HepG2 (cell line): ENCODE measurements around the gene RAPGEF2. TPM values are rescaled to one million over a fixed set of nuclear protein-coding genes. Genes with fewer than 3 reads are reported as not detected.
A peak's percentile ranks its signal among the peaks of the same experiment; 100 is the strongest.

Source experiments
- ADNP ChIP-seq: sonication (generic); formaldehyde crosslinking; IDR thresholded peaks from 2 replicates; pipeline ENCODE4 v1.4.0; 2020; ENCODE audit warnings: missing genetic modification reagents
- ARNTL ChIP-seq: sonication (generic); formaldehyde crosslinking; IDR thresholded peaks from 2 replicates; pipeline ENCODE4 v1.4.0; 2020; ENCODE audit warnings: mild to moderate bottlenecking, missing genetic modification reagents
- ATF7 ChIP-seq, 2 experiments: fragments of 450-650 bp in 1 of 2; sonication (generic) in 1 of 2; formaldehyde crosslinking in 1 of 2; IDR thresholded peaks; 2 replicates each; pipeline versions ENCODE4 v1.4.0 to v1.6.1; 2016 to 2020; ENCODE audit warnings: antibody characterized with exemption in 1 of 2, mild to moderate bottlenecking in 1 of 2, missing genetic modification reagents in 1 of 2
- CBX5 ChIP-seq: sonication (generic); formaldehyde crosslinking; IDR thresholded peaks from 2 replicates; pipeline ENCODE4 v1.4.0; 2020; ENCODE audit warnings: missing genetic modification reagents, borderline replicate concordance
- CEBPB ChIP-seq: IDR thresholded peaks from 2 replicates; pipeline ENCODE4 v1.6.1; 2011; ENCODE audit warnings: low read depth, low read length, improper control_type of control experiment, borderline replicate concordance
- EED ChIP-seq: sonication (generic); formaldehyde crosslinking; IDR thresholded peaks from 2 replicates; pipeline ENCODE4 v1.5.0; 2020; ENCODE audit warnings: mild to moderate bottlenecking, missing genetic modification reagents
- HOMEZ ChIP-seq: IDR thresholded peaks from 2 replicates; pipeline ENCODE4 v1.6.1; 2016; ENCODE audit warnings: low read depth
- IRF2 ChIP-seq: IDR thresholded peaks from 2 replicates; pipeline ENCODE4 v1.6.1; 2018; ENCODE audit warnings: missing genetic modification reagents, missing compliant biosample characterization
- KDM3A ChIP-seq: IDR thresholded peaks from 2 replicates; pipeline ENCODE4 v1.6.1; 2018; ENCODE audit warnings: low read depth, missing compliant biosample characterization
- MYNN ChIP-seq: sonication (generic); formaldehyde crosslinking; IDR thresholded peaks from 2 replicates; pipeline ENCODE4 v1.4.0; 2020; ENCODE audit warnings: mild to moderate bottlenecking, low read depth, missing genetic modification reagents
- RAD21 ChIP-seq: fragments of 450-650 bp; formaldehyde crosslinking; IDR thresholded peaks from 2 replicates; pipeline ENCODE4 v1.5.0; 2020; ENCODE audit warnings: mild to moderate bottlenecking
- STAG1 ChIP-seq: sonication (generic); formaldehyde crosslinking; IDR thresholded peaks from 2 replicates; pipeline ENCODE4 v1.4.0; 2020; ENCODE audit warnings: missing genetic modification reagents
- ZNF30 ChIP-seq: sonication (generic); formaldehyde crosslinking; IDR thresholded peaks from 2 replicates; pipeline ENCODE4 v1.5.0; 2020; ENCODE audit warnings: mild to moderate bottlenecking, missing genetic modification reagents
- polyA plus RNA-seq, 8 experiments: library from polyadenylated mRNA; depleted of rRNA in 3 of 8; stranded (reverse) in 7 of 8; unstranded in 1 of 8; fragments of >200 nt; fragmentation: Illumina TruSeq in 4 of 8; extraction: Trizol in 4 of 8; gene quantifications; 2 replicates each; pipeline versions ENCODE4 v1.2.1 to v1.2.3, GENCODE V29; 2011 to 2016; ENCODE audit warnings: low read depth in 4 of 8, missing spikeins in 1 of 8, mixed read lengths in 1 of 8; ENCODE audit not compliant: insufficient read depth in 1 of 8
- total RNA-seq, 5 experiments: library from RNA; depleted of rRNA; stranded (reverse); fragments of >200 nt; fragmentation: Illumina TruSeq; extraction: Trizol; gene quantifications; 2 replicates each; pipeline ENCODE4 v1.2.3, GENCODE V29; 2016; ENCODE audit warnings: low read depth in 1 of 5
- TF ChIP-seq, protein P1 (sequence below): sonication (generic); formaldehyde crosslinking; IDR thresholded peaks from 2 replicates; pipeline ENCODE4 v1.4.0; 2020; ENCODE audit warnings: missing genetic modification reagents
- TF ChIP-seq, protein P2 (sequence below): sonication (generic); formaldehyde crosslinking; conservative IDR thresholded peaks from 2 replicates; pipeline ENCODE4 v1.4.0; 2020; ENCODE audit warnings: mild to moderate bottlenecking, missing genetic modification reagents, moderate library complexity
- TF ChIP-seq, protein P3 (sequence below): sonication (generic); formaldehyde crosslinking; IDR thresholded peaks from 2 replicates; pipeline ENCODE4 v1.4.0; 2020; ENCODE audit warnings: missing genetic modification reagents

The RAPGEF2 gene
- total and polyA plus RNA-seq, 2 of the 13 experiments (the other 11 are each of a cell fraction or from before 2014, with no cell fraction given), result 19.2 to 23.0 TPM

GRCh38 chr4:159175085-159175988 is 72.5 kb downstream of the RAPGEF2 start (continued):
- TF ChIP-seq, protein P1, sequence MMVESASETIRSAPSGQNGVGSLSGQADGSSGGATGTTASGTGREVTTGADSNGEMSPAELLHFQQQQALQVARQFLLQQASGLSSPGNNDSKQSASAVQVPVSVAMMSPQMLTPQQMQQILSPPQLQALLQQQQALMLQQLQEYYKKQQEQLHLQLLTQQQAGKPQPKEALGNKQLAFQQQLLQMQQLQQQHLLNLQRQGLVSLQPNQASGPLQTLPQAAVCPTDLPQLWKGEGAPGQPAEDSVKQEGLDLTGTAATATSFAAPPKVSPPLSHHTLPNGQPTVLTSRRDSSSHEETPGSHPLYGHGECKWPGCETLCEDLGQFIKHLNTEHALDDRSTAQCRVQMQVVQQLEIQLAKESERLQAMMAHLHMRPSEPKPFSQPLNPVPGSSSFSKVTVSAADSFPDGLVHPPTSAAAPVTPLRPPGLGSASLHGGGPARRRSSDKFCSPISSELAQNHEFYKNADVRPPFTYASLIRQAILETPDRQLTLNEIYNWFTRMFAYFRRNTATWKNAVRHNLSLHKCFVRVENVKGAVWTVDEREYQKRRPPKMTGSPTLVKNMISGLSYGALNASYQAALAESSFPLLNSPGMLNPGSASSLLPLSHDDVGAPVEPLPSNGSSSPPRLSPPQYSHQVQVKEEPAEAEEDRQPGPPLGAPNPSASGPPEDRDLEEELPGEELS (CRISPR knock-in tag), result peak; percentile 53; the same call in 1 of the 2 replicates
- TF ChIP-seq CBX5 (CRISPR knock-in tag) (peak; percentile 30; the same call in 1 of the 2 replicates), ADNP (CRISPR knock-in tag) (no peak), HOMEZ (CRISPR knock-in tag) (0 out of 2 replicates have a peak, but pooled peaks have one; percentile 30), RAD21 (CRISPR knock-in tag) (peak; percentile 76), CEBPB (peak; percentile 54; the same call in 1 of the 2 replicates), IRF2 (CRISPR knock-in tag) (peak; percentile 41; the same call in 1 of the 2 replicates), MYNN (CRISPR knock-in tag) (no peak), STAG1 (CRISPR knock-in tag) (peak; percentile 89), KDM3A (CRISPR knock-in tag) (no peak), EED (CRISPR knock-in tag) (no peak), ATF7 (IDR thresholded peaks at IDR 0.05) (peak; percentile 33; the same call in 1 of the 2 replicates), ATF7 (CRISPR knock-in tag; IDR thresholded peaks at IDR 0.05) (no peak), ARNTL (CRISPR knock-in tag) (no peak), ZNF30 (CRISPR knock-in tag) (no peak)
- TF ChIP-seq, protein P2, sequence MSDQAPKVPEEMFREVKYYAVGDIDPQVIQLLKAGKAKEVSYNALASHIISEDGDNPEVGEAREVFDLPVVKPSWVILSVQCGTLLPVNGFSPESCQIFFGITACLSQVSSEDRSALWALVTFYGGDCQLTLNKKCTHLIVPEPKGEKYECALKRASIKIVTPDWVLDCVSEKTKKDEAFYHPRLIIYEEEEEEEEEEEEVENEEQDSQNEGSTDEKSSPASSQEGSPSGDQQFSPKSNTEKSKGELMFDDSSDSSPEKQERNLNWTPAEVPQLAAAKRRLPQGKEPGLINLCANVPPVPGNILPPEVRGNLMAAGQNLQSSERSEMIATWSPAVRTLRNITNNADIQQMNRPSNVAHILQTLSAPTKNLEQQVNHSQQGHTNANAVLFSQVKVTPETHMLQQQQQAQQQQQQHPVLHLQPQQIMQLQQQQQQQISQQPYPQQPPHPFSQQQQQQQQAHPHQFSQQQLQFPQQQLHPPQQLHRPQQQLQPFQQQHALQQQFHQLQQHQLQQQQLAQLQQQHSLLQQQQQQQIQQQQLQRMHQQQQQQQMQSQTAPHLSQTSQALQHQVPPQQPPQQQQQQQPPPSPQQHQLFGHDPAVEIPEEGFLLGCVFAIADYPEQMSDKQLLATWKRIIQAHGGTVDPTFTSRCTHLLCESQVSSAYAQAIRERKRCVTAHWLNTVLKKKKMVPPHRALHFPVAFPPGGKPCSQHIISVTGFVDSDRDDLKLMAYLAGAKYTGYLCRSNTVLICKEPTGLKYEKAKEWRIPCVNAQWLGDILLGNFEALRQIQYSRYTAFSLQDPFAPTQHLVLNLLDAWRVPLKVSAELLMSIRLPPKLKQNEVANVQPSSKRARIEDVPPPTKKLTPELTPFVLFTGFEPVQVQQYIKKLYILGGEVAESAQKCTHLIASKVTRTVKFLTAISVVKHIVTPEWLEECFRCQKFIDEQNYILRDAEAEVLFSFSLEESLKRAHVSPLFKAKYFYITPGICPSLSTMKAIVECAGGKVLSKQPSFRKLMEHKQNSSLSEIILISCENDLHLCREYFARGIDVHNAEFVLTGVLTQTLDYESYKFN (CRISPR knock-in tag), result no peak
- TF ChIP-seq, protein P3, sequence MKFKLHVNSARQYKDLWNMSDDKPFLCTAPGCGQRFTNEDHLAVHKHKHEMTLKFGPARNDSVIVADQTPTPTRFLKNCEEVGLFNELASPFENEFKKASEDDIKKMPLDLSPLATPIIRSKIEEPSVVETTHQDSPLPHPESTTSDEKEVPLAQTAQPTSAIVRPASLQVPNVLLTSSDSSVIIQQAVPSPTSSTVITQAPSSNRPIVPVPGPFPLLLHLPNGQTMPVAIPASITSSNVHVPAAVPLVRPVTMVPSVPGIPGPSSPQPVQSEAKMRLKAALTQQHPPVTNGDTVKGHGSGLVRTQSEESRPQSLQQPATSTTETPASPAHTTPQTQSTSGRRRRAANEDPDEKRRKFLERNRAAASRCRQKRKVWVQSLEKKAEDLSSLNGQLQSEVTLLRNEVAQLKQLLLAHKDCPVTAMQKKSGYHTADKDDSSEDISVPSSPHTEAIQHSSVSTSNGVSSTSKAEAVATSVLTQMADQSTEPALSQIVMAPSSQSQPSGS, result 0 out of 2 replicates have a peak, but pooled peaks have one; percentile 28
